ENCODE data around the gene MEGF11.

MEGF11 gene

DNA sequence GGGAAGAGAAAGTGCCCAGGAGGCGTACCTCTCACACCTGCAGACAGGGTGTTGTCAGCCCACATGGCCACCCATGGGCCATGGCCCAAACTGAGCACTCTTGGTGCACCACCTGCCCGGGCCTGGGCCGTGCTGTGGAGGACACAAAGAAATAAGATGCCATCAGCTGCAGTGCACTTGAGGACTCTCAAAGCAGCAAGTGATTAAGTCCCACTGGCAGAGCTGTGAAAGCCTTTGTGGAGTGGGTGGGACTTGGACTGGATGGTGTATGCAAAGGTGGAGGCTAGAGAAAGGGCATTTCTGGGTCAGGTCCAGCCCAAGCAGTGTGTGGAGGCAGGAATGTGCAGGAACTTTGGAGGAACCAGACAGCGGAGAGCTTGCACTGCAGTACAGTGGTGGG lies 122.3 kb downstream of the MEGF11 start:
- Histone ChIP-seq H3K36me3 (ENCODE audit: insufficient read depth, low read length) (no peaks in the 10 kb centered on the region), H3K9me3 (ENCODE audit: low read depth, low read length) (no peaks in the 10 kb centered on the region), H3K27ac (no peak overlapping the region), H3K9ac (ENCODE audit: insufficient read length) (no peak overlapping the region), H3K4me3 (peak overlapping the region; percentile 22; the same call in 1 of the 2 replicates)
- no peak for DNase-seq (ENCODE audit: low read depth, low spot score)
- TF ChIP-seq FOXP2 (optimal IDR thresholded peaks at IDR 0.05; ENCODE audit: control extremely low read depth, extremely low read length, insufficient read depth): no peak
- TF ChIP-seq EZH2 (IDR thresholded peaks at IDR 0.05): no peak
- no peak for TF ChIP-seq POLR2AphosphoS5 (IDR thresholded peaks at IDR 0.05; ENCODE audit: borderline replicate concordance, low read depth, low read length)

DNA sequence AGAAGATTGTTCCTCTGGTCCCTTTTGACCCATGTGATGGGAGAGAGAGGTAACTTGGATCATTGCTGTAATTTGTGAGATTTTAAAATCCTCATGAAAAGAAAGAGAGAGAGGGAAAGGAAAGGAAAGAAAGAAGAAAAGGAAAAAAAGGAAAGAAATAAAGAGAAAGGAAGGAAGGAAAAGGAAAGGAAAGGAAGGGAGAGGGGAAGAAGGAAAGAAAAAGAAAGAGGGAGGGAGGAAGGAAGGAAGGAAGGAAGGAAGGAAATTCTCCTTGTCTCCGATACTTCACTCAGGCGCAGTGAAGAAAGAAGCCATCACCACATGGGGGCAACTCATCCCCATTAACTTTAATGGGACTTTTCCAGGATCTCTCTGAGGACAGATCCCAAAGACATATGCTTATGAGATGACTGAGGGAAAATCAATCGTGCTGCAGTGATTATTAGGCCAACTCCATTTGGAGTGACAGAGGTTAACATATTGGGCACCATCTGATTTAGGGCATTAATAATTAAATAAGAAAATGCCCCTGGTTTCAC lies 123.0 kb downstream of the MEGF11 start:
- no peak for DNase-seq (ENCODE audit: low read depth, low spot score)
- Histone ChIP-seq H3K9ac (ENCODE audit: insufficient read length) (no peak overlapping the region), H3K36me3 (ENCODE audit: insufficient read depth, low read length) (no peaks in the 10 kb centered on the region), H3K27ac (peak overlapping the region; percentile 67; the same call in 1 of the 2 replicates), H3K4me3 (peak overlapping the region; percentile 47), H3K9me3 (ENCODE audit: low read depth, low read length) (no peaks in the 10 kb centered on the region)
- TF ChIP-seq FOXP2 (optimal IDR thresholded peaks at IDR 0.05; ENCODE audit: control extremely low read depth, extremely low read length, insufficient read depth): no peak
- no peak for TF ChIP-seq EZH2 (IDR thresholded peaks at IDR 0.05)
- TF ChIP-seq POLR2AphosphoS5 (IDR thresholded peaks at IDR 0.05; ENCODE audit: borderline replicate concordance, low read depth, low read length): peak; percentile 17; the same call in 1 of the 2 replicates

DNA sequence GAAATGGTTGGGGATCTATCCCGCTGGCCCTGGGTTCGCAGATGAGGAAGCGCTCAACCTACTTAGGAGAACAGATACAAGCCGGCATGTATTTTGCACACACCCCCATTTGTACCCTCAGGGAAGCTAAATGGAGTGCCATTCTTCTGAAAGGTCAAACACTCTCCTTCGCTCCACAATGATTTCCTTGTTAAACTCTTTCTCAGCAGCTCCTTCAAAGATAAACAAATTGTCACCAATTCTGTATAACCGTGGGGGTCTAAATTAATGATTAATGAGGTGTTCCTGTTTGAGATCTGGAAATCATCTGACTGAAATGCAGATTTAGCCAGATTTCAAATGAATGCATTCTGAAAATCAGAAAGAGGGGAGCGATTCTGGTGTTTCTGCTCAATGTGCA lies 124.0 kb downstream of the MEGF11 start:
- Histone ChIP-seq H3K9me3 (ENCODE audit: low read depth, low read length) (no peaks in the 10 kb centered on the region), H3K9ac (ENCODE audit: insufficient read length) (no peak overlapping the region), H3K27ac (peak overlapping the region; percentile 67; the same call in 1 of the 2 replicates), H3K4me3 (peak overlapping the region; percentile 47), H3K36me3 (ENCODE audit: insufficient read depth, low read length) (no peaks in the 10 kb centered on the region)
- no peak for TF ChIP-seq POLR2AphosphoS5 (IDR thresholded peaks at IDR 0.05; ENCODE audit: borderline replicate concordance, low read depth, low read length)
- no peak for TF ChIP-seq FOXP2 (optimal IDR thresholded peaks at IDR 0.05; ENCODE audit: control extremely low read depth, extremely low read length, insufficient read depth)
- no peak for TF ChIP-seq EZH2 (IDR thresholded peaks at IDR 0.05)
- DNase-seq (ENCODE audit: low read depth, low spot score): no peak

DNA sequence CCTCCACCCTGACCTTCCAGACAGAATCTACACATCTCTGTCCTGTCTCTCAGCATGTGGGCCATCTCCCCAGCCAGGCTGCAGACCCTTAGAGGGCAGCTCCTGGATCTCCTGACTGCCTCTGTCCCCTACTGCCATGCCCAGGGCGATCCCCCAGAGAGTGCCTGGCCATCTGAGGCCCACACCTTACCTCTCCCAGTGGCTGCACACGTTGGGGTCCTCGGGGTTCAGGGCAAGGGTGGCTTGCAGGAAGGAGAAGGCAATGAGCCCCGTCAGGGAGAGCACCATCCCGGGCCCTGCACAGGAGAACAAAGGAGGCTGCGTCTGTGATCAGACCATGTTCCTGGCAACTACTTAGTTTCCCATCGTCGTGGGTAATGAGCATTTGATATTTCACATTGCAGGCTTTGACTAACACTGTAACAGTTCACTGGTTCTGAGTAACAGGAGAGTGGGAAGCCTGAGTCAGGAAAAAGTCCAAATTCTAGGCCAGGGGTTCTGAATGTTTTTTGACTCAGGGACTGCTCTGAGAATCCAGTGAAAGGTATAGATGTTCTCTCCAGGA lies 125.4 kb downstream of the MEGF11 start:
- H3K9ac ChIP-seq (ENCODE audit: insufficient read length): no peak overlapping the region
- no peaks in the 10 kb centered on the region for H3K36me3 ChIP-seq (ENCODE audit: insufficient read depth, low read length)
- no peak overlapping the region for H3K27ac ChIP-seq
- no peak for TF ChIP-seq POLR2AphosphoS5 (IDR thresholded peaks at IDR 0.05; ENCODE audit: borderline replicate concordance, low read depth, low read length)
- no peak for TF ChIP-seq EZH2 (IDR thresholded peaks at IDR 0.05)
- TF ChIP-seq FOXP2 (optimal IDR thresholded peaks at IDR 0.05; ENCODE audit: control extremely low read depth, extremely low read length, insufficient read depth): no peak
- DNase-seq (ENCODE audit: low read depth, low spot score): no peak
- no peak overlapping the region for H3K4me3 ChIP-seq
- H3K9me3 ChIP-seq (ENCODE audit: low read depth, low read length): no peaks in the 10 kb centered on the region

DNA sequence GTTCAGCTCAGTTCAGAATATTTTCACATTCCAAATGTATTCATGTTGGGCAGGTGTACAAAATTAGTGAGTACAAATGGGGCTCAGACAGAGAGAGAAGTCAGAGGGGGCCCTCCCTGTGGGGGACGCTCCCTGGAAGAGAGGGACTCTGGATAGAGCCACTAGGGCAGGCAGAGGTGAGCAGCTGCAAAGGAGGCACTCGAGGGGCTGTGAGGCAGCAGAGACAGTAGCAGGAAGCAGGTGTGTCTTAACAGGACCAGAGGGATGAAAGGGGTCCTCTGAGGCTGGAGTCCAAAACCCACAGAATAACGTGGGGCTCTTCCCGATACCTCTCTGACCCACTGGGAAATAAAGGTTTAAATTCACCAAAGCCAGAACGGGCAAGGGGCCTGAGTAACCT lies 127.1 kb downstream of the MEGF11 start:
- H3K36me3 ChIP-seq (ENCODE audit: insufficient read depth, low read length): no peaks in the 10 kb centered on the region
- TF ChIP-seq POLR2AphosphoS5 (IDR thresholded peaks at IDR 0.05; ENCODE audit: borderline replicate concordance, low read depth, low read length): no peak
- no peak for DNase-seq (ENCODE audit: low read depth, low spot score)
- H3K9ac ChIP-seq (ENCODE audit: insufficient read length): no peak overlapping the region
- H3K27ac ChIP-seq: no peak overlapping the region
- no peak overlapping the region for H3K4me3 ChIP-seq
- H3K9me3 ChIP-seq (ENCODE audit: low read depth, low read length): no peaks in the 10 kb centered on the region

DNA sequence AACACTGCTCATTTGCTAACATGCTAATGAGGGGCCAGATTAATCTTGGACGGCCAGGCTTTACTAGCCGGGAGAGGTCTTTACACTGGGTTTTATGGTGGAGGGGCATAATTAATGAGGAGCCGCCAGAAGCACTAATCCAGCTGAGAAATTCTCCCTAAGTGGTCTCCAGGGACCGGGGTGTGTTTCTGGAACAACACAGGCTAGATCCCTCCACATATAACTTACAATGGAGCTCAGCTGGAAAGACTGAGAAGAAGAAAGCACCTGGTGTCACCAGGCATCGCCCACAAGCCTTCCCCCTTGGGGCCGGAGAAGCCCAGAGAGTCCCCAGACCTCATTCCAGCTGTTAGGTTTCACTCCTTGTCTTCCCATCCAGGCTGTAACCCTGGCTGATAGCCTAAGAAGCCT lies 127.5 kb downstream of the MEGF11 start:
- Histone ChIP-seq H3K9me3 (ENCODE audit: low read depth, low read length) (no peaks in the 10 kb centered on the region), H3K9ac (ENCODE audit: insufficient read length) (no peak overlapping the region), H3K4me3 (no peak overlapping the region), H3K36me3 (ENCODE audit: insufficient read depth, low read length) (no peaks in the 10 kb centered on the region), H3K27ac (no peak overlapping the region)
- TF ChIP-seq FOXP2 (optimal IDR thresholded peaks at IDR 0.05; ENCODE audit: control extremely low read depth, extremely low read length, insufficient read depth) (no peak), POLR2AphosphoS5 (IDR thresholded peaks at IDR 0.05; ENCODE audit: borderline replicate concordance, low read depth, low read length) (no peak), EZH2 (IDR thresholded peaks at IDR 0.05) (no peak)
- no peak for DNase-seq (ENCODE audit: low read depth, low spot score)

DNA sequence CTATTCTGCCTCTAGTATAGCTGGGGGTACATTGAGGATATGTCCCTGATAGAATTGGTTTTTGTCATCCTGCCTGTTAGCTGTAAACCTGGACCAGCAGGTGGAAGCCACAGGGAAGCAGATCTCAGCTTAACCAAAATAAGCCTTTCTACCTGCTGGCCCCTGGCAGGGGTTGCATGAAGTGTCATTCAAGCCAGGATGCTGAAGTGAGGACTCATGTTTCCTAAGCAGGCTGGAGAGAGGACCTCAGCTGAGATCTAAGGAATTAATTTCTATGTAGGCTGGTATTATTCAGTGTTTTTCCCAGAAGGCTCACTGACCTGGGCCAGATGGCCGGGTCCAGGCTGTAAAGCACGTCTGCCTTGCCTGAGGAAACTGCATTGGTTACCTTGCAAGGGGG lies 128.9 kb downstream of the MEGF11 start:
- no peak for DNase-seq (ENCODE audit: low read depth, low spot score)
- H3K4me3 ChIP-seq: no peak overlapping the region
- no peak overlapping the region for H3K9ac ChIP-seq (ENCODE audit: insufficient read length)
- TF ChIP-seq FOXP2 (optimal IDR thresholded peaks at IDR 0.05; ENCODE audit: control extremely low read depth, extremely low read length, insufficient read depth) (no peak), POLR2AphosphoS5 (IDR thresholded peaks at IDR 0.05; ENCODE audit: borderline replicate concordance, low read depth, low read length) (no peak), EZH2 (IDR thresholded peaks at IDR 0.05) (no peak)
- no peaks in the 10 kb centered on the region for H3K9me3 ChIP-seq (ENCODE audit: low read depth, low read length)
- no peak overlapping the region for H3K27ac ChIP-seq
- H3K36me3 ChIP-seq (ENCODE audit: insufficient read depth, low read length): no peaks in the 10 kb centered on the region

DNA sequence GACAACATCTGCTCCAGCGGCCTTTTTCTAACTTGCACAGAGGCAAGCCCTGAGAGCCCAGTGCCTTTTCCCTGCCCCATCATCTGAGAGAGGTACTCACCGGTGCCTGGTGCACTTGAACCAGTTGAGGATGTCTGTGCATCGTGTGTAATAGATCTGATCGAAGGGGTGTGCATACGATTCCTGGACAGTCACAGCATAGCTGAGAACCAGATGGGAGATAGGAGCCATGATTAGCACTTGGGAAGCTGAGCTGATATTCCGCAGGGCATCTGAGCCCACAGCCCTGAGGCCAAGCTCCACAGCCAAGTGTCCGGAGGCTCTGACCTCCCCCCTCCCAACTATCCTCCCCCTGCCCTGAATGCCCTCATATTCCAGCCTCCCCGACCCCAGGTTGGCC lies 129.8 kb downstream of the MEGF11 start:
- Histone ChIP-seq H3K9me3 (ENCODE audit: low read depth, low read length) (no peaks in the 10 kb centered on the region), H3K27ac (no peak overlapping the region), H3K9ac (ENCODE audit: insufficient read length) (no peak overlapping the region), H3K36me3 (ENCODE audit: insufficient read depth, low read length) (no peaks in the 10 kb centered on the region), H3K4me3 (no peak overlapping the region)
- TF ChIP-seq POLR2AphosphoS5 (IDR thresholded peaks at IDR 0.05; ENCODE audit: borderline replicate concordance, low read depth, low read length) (no peak), FOXP2 (optimal IDR thresholded peaks at IDR 0.05; ENCODE audit: control extremely low read depth, extremely low read length, insufficient read depth) (no peak), EZH2 (IDR thresholded peaks at IDR 0.05) (no peak)
- no peak for DNase-seq (ENCODE audit: low read depth, low spot score)

DNA sequence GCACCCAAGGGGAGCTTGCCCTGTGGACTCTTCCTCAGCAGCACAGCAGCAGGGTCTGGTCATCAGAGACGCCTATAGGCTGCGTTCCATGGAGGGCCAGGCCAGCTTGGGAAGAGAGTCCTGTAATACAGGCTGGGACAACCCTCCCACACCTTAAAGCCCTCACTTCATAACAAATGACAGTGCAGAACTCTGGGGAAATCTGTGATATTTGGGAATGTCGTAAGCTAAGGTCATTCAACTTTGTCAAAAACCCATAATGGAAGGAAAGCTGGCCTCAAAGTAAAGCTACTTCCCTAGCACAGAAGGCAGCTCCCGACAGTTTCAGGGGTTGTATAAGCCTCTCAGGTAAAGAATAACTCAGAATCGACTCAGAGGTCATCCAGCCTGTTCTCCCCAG lies 133.1 kb downstream of the MEGF11 start:
- no peak for DNase-seq (ENCODE audit: low read depth, low spot score)
- TF ChIP-seq POLR2AphosphoS5 (IDR thresholded peaks at IDR 0.05; ENCODE audit: borderline replicate concordance, low read depth, low read length) (no peak), EZH2 (IDR thresholded peaks at IDR 0.05) (no peak), FOXP2 (optimal IDR thresholded peaks at IDR 0.05; ENCODE audit: control extremely low read depth, extremely low read length, insufficient read depth) (no peak)
- H3K36me3 ChIP-seq (ENCODE audit: insufficient read depth, low read length): no peaks in the 10 kb centered on the region

More for the DNA sequence above, 133.1 kb downstream of the MEGF11 start:
- no peak overlapping the region for H3K9ac ChIP-seq (ENCODE audit: insufficient read length)
- H3K4me3 ChIP-seq: no peak overlapping the region
- H3K27ac ChIP-seq: no peak overlapping the region
- H3K9me3 ChIP-seq (ENCODE audit: low read depth, low read length): no peaks in the 10 kb centered on the region
